Sigmoid colon (tissue), 4 donors: ENCODE data around the gene TREML2.

ENCODE experiments used
- POLR2A ChIP-seq, 2 donors: fragments of 450-650 bp; IDR thresholded peaks; one replicate each; pipeline ENCODE4 v1.6.1; 2016; ENCODE audit warnings: antibody characterized with exemption in 2 of 2, mild to moderate bottlenecking in 2 of 2, moderate library complexity in 2 of 2
- POLR2AphosphoS5 ChIP-seq, 4 donors: sonication (generic); formaldehyde crosslinking; IDR thresholded peaks; one replicate each; pipeline ENCODE4 v1.6.1; 2017; ENCODE audit warnings: antibody characterized with exemption in 4 of 4
- TF ChIP-seq, protein P1 (sequence below), 4 experiments: fragments of 450-650 bp in 3 of 4; fragments of 200-600 bp in 1 of 4; IDR thresholded peaks; one replicate each; pipeline ENCODE4 v1.5.1; 2016 to 2019; ENCODE audit warnings: antibody characterized with exemption in 4 of 4, mild to moderate bottlenecking in 3 of 4, moderate library complexity in 2 of 4

DNA sequence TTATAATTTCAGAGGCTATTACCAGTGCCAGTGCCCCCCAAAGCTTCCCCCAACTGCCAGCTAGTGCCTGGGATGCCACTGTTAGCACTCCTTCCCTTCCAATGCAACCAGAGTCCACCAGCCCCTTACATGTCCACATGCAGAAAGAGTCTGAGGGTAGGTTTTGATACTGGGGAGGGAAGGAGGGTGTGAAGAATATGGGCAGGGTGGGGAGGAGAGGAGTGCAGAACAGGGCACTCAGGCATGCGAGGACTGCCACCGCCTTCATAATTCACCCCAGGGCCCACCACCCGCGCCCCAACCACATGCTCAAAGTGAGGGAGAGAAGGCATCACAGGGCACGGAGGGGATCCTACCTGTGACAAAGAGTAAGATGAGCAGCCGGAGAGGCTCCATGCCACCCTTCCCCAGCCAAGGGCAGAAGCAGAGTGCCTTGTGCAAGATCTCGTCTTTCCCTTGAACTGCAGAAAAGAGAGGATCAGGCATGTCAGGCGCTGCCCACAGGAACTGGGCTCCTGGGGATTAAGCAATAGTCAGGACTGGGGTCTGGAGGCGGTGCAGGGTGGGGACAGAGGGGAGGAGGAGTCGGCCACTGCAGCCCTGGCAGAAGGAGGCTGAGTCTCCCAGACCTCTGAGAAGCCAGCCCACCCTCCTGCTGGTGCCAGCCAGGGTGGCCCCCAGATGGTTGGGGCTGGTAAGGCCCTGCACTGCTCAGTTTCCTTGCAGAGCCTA, 38.1 kb downstream of the TREML2 start, which contains the start of gene TREM2:
- TF ChIP-seq, protein P1, sequence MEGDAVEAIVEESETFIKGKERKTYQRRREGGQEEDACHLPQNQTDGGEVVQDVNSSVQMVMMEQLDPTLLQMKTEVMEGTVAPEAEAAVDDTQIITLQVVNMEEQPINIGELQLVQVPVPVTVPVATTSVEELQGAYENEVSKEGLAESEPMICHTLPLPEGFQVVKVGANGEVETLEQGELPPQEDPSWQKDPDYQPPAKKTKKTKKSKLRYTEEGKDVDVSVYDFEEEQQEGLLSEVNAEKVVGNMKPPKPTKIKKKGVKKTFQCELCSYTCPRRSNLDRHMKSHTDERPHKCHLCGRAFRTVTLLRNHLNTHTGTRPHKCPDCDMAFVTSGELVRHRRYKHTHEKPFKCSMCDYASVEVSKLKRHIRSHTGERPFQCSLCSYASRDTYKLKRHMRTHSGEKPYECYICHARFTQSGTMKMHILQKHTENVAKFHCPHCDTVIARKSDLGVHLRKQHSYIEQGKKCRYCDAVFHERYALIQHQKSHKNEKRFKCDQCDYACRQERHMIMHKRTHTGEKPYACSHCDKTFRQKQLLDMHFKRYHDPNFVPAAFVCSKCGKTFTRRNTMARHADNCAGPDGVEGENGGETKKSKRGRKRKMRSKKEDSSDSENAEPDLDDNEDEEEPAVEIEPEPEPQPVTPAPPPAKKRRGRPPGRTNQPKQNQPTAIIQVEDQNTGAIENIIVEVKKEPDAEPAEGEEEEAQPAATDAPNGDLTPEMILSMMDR (IDR thresholded peaks at IDR 0.05) = no peak
- TF ChIP-seq POLR2A (IDR thresholded peaks at IDR 0.05) (no peak), POLR2AphosphoS5 (IDR thresholded peaks at IDR 0.05) (no peak)
